ENCODE results near the gene ZNF211. TPM values are rescaled to one million over a fixed set of nuclear protein-coding genes. Genes with fewer than 3 reads are reported as not detected.

Gene ZNF211
- total and polyA plus RNA-seq, 10 of the 15 experiments (the other 5 are each of a cell fraction or from before 2014, with no cell fraction given), result 2.1 to 20.6 (median 9.3) TPM

GRCh38 chr19:57665261-57665806, 32.4 kb downstream of the ZNF211 start (continued):
- TF ChIP-seq SUPT20H (IDR thresholded peaks at IDR 0.05; ENCODE audit: borderline replicate concordance, control insufficient read depth, low read depth, low read length) (no peak), HDGF (IDR thresholded peaks at IDR 0.05) (no peak), MTA2 (IDR thresholded peaks at IDR 0.05; ENCODE audit: low read depth) (no peak), NFYA (IDR thresholded peaks at IDR 0.05; ENCODE audit: borderline replicate concordance, low read depth, low read length) (no peak), RBBP5 (conservative IDR thresholded peaks at IDR 0.05) (no peak), CUX1 (IDR thresholded peaks at IDR 0.05; ENCODE audit: insufficient replicate concordance, low read depth, low read length) (no peak), CBFB (IDR thresholded peaks at IDR 0.05; ENCODE audit: low read depth) (no peak), GATAD2B (conservative IDR thresholded peaks at IDR 0.05; ENCODE audit: low read depth) (no peak), DPF2 (IDR thresholded peaks at IDR 0.05) (no peak), ZNF687 (IDR thresholded peaks at IDR 0.05) (no peak)
